H1 (cell line): ENCODE results near the gene BEAN1.

Experiments
- ATF3 ChIP-seq: IDR thresholded peaks from 2 replicates; pipeline ENCODE4 v1.6.1; 2011; ENCODE audit warnings: low read depth, mild to moderate bottlenecking, low read length; ENCODE audit not compliant: insufficient read depth
- CHD1 ChIP-seq: IDR thresholded peaks from 2 replicates; pipeline ENCODE4 v1.6.1; 2012; ENCODE audit warnings: low read depth, low read length, improper control_type of control experiment
- CHD7 ChIP-seq: fragments of 300-600 bp; sonication (generic); IDR thresholded peaks from 2 replicates; pipeline ENCODE4 v1.7.1; 2012; ENCODE audit warnings: low read length, moderate library complexity, mild to moderate bottlenecking, inconsistent platforms; ENCODE audit not compliant: insufficient replicate concordance
- CTCF ChIP-seq, 3 experiments: IDR thresholded peaks; 1 replicate in 2 of 3; 2 replicates in 1 of 3; pipeline versions ENCODE4 v1.5.1 to v1.6.1; 2011; ENCODE audit warnings: low read length in 3 of 3, mild to moderate bottlenecking in 3 of 3, inconsistent platforms in 2 of 3, low read depth in 1 of 3, moderate library complexity in 1 of 3; ENCODE audit not compliant: insufficient read depth in 1 of 3; ENCODE audit errors: control extremely low read depth in 1 of 3
- EP300 ChIP-seq, 2 experiments: IDR thresholded peaks; 1 replicate in 1 of 2; 2 replicates in 1 of 2; pipeline ENCODE4 v1.6.1; 2011 to 2012; ENCODE audit warnings: low read depth in 2 of 2, low read length in 2 of 2, mild to moderate bottlenecking in 2 of 2, borderline replicate concordance in 1 of 2, inconsistent platforms in 1 of 2, moderate library complexity in 1 of 2
- GABPA ChIP-seq: IDR thresholded peaks from 2 replicates; pipeline ENCODE4 v1.6.1; 2011; ENCODE audit warnings: mild to moderate bottlenecking, low read length, moderate library complexity, borderline replicate concordance; ENCODE audit not compliant: insufficient read depth
- HDAC6 ChIP-seq: IDR thresholded peaks from one replicate; pipeline ENCODE4 v1.7.1; 2012; ENCODE audit warnings: low read depth, mild to moderate bottlenecking, inconsistent platforms, low read length, moderate library complexity
- TAF1 ChIP-seq: IDR thresholded peaks from 2 replicates; pipeline ENCODE4 v1.6.1; 2011; ENCODE audit warnings: mild to moderate bottlenecking, low read depth, low read length

GRCh38 chr16:66525396-66526180, 98.5 kb downstream of the BEAN1 start:
- TF ChIP-seq HDAC6: no peak
- TF ChIP-seq CTCF (IDR thresholded peaks at IDR 0.05; ENCODE audit: control extremely low read depth in 1 of 3, insufficient read depth in 1 of 3, low read depth in 1 of 3, low read length in 3 of 3): no peak
- no peak for TF ChIP-seq ATF3
- TF ChIP-seq CHD7: no peak
- TF ChIP-seq TAF1: no peak
- TF ChIP-seq EP300 (IDR thresholded peaks at IDR 0.05; ENCODE audit: borderline replicate concordance in 1 of 2, low read depth in 2 of 2, low read length in 2 of 2): no peak
- no peak for TF ChIP-seq CHD1
- no peak for TF ChIP-seq GABPA
